SK-N-SH treated with all-trans-retinoic acid at 6 μM for 48 hours (cell line): ENCODE data around the gene RNF126.

Source experiments
- CREB5 ChIP-seq: fragments of 250-450 bp; sonication (Bioruptor Pico); IDR thresholded peaks from 2 replicates; pipeline ENCODE4 v1.5.1; 2020; ENCODE audit warnings: low read depth, mild to moderate bottlenecking, moderate library complexity
- GLIS3 ChIP-seq: fragments of 250-450 bp; sonication (Bioruptor Pico); IDR thresholded peaks from 2 replicates; pipeline ENCODE4 v1.5.0; 2020; ENCODE audit warnings: mild to moderate bottlenecking, moderate library complexity
- RARB ChIP-seq: fragments of 250-450 bp; sonication (Bioruptor Pico); IDR thresholded peaks from 2 replicates; pipeline ENCODE4 v1.8.0; 2021; ENCODE audit warnings: mild to moderate bottlenecking, moderate library complexity
- TF ChIP-seq, protein P1 (sequence below): fragments of 250-450 bp; sonication (Bioruptor Pico); IDR thresholded peaks from 2 replicates; pipeline ENCODE4 v1.8.0; 2020; ENCODE audit warnings: mild to moderate bottlenecking, moderate library complexity, borderline replicate concordance

GRCh38 chr19:686589-687297, 23.7 kb upstream of the RNF126 start:
- no peak for TF ChIP-seq CREB5 (CRISPR knock-in tag)
- TF ChIP-seq, protein P1, sequence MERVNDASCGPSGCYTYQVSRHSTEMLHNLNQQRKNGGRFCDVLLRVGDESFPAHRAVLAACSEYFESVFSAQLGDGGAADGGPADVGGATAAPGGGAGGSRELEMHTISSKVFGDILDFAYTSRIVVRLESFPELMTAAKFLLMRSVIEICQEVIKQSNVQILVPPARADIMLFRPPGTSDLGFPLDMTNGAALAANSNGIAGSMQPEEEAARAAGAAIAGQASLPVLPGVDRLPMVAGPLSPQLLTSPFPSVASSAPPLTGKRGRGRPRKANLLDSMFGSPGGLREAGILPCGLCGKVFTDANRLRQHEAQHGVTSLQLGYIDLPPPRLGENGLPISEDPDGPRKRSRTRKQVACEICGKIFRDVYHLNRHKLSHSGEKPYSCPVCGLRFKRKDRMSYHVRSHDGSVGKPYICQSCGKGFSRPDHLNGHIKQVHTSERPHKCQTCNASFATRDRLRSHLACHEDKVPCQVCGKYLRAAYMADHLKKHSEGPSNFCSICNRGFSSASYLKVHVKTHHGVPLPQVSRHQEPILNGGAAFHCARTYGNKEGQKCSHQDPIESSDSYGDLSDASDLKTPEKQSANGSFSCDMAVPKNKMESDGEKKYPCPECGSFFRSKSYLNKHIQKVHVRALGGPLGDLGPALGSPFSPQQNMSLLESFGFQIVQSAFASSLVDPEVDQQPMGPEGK (CRISPR knock-in tag): no peak
- TF ChIP-seq GLIS3: no peak
- TF ChIP-seq RARB (CRISPR knock-in tag): no peak
